Loucy (cell line): ENCODE results near the gene CFAP58.

ENCODE experiments used
- H2AFZ ChIP-seq: fragments of 200-600 bp; sonication (generic); 2 replicates; pipeline ENCODE4 v1.6.0; 2016; ENCODE audit warnings: antibody characterized with exemption, mild to moderate bottlenecking, low read length, moderate library complexity
- H3F3A ChIP-seq: fragments of 200-600 bp; 2 replicates; pipeline ENCODE4 v1.6.0; 2016; ENCODE audit warnings: antibody characterized with exemption, low read depth, mild to moderate bottlenecking
- H3K27me3 ChIP-seq: fragments of 200-600 bp; sonication (generic); 2 replicates; pipeline ENCODE4 v1.6.1; 2014; ENCODE audit warnings: low read length, mild to moderate bottlenecking; ENCODE audit not compliant: insufficient read depth, poor library complexity, severe bottlenecking
- H3K36me3 ChIP-seq: fragments of 200-600 bp; sonication (generic); 2 replicates; pipeline ENCODE4 v1.6.1; 2016; ENCODE audit warnings: low read length; ENCODE audit not compliant: insufficient read depth
- H3K4me1 ChIP-seq: fragments of 200-600 bp; sonication (generic); 2 replicates; pipeline ENCODE4 v1.5.1; 2014; ENCODE audit warnings: low read length, mild to moderate bottlenecking; ENCODE audit not compliant: insufficient read depth, poor library complexity, severe bottlenecking
- H3K4me2 ChIP-seq: fragments of 200-600 bp; sonication (generic); 2 replicates; pipeline ENCODE4 v1.6.0; 2014; ENCODE audit warnings: antibody characterized with exemption, low read length, low read depth, mild to moderate bottlenecking; ENCODE audit not compliant: poor library complexity, severe bottlenecking
- H3K4me3 ChIP-seq: fragments of 200-600 bp; sonication (generic); 2 replicates; pipeline ENCODE4 v1.5.1; 2014; ENCODE audit warnings: low read length, mild to moderate bottlenecking, mixed read lengths; ENCODE audit not compliant: poor library complexity, severe bottlenecking
- H3K79me2 ChIP-seq: fragments of 200-600 bp; sonication (generic); 2 replicates; pipeline ENCODE4 v1.6.1; 2014; ENCODE audit warnings: low read length; ENCODE audit not compliant: insufficient read depth
- H3K9ac ChIP-seq: fragments of 200-600 bp; sonication (generic); 2 replicates; pipeline ENCODE4 v1.6.0; 2014; ENCODE audit warnings: mild to moderate bottlenecking, low read depth, low read length, moderate library complexity; ENCODE audit not compliant: poor library complexity, severe bottlenecking
- H3K9me2 ChIP-seq: fragments of 200-600 bp; sonication (generic); replicated peaks from 2 replicates; pipeline ENCODE4 v1.6.1; 2016; ENCODE audit warnings: low read depth, low read length, mixed read lengths
- H3K9me3 ChIP-seq: fragments of 200-600 bp; sonication (generic); 2 replicates; pipeline ENCODE4 v1.6.1; 2014; ENCODE audit warnings: mild to moderate bottlenecking, antibody characterized with exemption, low read length, low read depth; ENCODE audit not compliant: insufficient read depth
- H4K20me1 ChIP-seq: fragments of 200-600 bp; sonication (generic); 2 replicates; pipeline ENCODE4 v1.6.0; 2014; ENCODE audit warnings: antibody characterized with exemption, low read length, mild to moderate bottlenecking; ENCODE audit not compliant: insufficient read depth, poor library complexity, severe bottlenecking
- EZH2phosphoT487 ChIP-seq: fragments of 200-600 bp; IDR thresholded peaks from 2 replicates; pipeline ENCODE4 v1.6.1; 2018; ENCODE audit warnings: antibody characterized with exemption, mild to moderate bottlenecking, moderate library complexity, borderline replicate concordance
- TF ChIP-seq, protein P1 (sequence below): fragments of 200-600 bp; sonication (generic); conservative IDR thresholded peaks from 2 replicates; pipeline ENCODE4 v1.5.1; 2014; ENCODE audit warnings: mild to moderate bottlenecking, antibody characterized with exemption, low read length

Gene CFAP58

DNA sequence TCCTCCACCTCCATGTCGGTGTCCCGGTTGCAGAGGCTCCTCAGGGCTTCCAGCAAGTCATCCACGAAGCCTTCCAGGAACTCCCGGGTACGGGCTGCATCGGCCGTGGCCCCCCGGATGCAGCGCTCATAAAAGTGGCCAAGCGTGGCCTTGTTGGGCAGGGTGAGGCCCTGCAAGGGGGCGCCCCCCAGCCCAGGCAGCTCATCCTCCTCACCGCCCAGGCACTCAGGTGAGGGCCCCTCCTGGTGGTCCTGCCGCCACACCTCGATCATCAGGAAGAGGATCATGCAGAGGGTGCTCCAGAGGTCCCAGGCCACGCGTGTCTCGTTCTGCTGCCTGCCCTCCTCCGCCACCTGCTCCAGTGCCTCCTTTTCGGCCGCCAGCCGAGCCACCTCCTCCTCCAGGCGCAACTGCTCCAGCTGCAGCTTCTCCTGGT lies 38.1 kb upstream of the CFAP58 start:
- peaks cover 77% of the 10 kb centered on the region for H4K20me1 ChIP-seq
- H3K9me2 ChIP-seq: no peaks in the 10 kb centered on the region
- peaks cover 70% of the 10 kb centered on the region; the same call in 1 of the 2 replicates for H3K36me3 ChIP-seq
- no peak overlapping the region for H3K4me3 ChIP-seq
- no peak overlapping the region for H2AFZ ChIP-seq
- H3K4me1 ChIP-seq: no peaks in the 10 kb centered on the region
- peaks cover 74% of the 10 kb centered on the region for H3K79me2 ChIP-seq
- no peaks in the 10 kb centered on the region for H3K9me3 ChIP-seq
- H3F3A ChIP-seq: no peaks in the 10 kb centered on the region
- H3K9ac ChIP-seq: no peak overlapping the region
- H3K4me2 ChIP-seq: no peak overlapping the region
- no peaks in the 10 kb centered on the region for H3K27me3 ChIP-seq
- TF ChIP-seq EZH2phosphoT487: no peak

DNA sequence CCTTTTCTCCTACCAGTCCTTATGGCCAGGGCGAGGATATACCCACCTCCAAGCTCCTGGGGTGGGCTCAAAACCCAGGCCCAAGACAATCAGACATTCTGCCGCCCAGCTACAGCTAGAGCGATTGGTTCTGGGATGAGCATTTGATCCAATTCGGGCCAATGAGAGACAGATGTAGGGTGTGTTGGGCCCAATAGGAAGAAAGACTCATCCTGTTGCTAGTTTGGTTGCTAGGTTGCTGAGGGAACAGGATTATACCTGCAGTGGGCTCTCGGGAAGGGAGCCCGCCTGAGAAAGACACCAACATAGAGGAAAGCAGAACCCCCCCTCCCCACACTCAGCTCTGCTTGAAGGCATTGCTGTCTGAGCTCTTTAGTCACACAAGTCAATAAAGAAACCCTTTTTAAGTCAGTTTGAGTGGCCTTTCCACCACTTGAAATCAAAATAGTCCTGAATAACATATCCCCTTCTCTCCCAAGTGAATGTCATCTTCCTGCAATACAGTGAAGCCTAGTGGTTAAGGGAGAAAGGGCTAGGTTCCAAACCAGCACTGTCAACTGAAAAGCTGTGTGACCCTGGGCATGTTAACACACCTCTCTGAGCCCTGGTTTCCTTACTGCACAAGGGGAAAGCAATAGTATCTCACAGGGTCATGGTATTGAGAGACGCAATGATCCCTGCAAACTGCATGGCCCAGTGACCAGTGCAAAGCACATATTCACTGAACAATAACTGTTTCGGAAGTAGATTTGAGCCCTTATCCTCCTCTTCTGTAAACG lies 37.1 kb upstream of the CFAP58 start:
- H4K20me1 ChIP-seq: peaks cover 85% of the 10 kb centered on the region
- no peaks in the 10 kb centered on the region for H3K9me2 ChIP-seq
- no peak overlapping the region for H3K9ac ChIP-seq
- H2AFZ ChIP-seq: no peak overlapping the region
- H3F3A ChIP-seq: no peaks in the 10 kb centered on the region
- no peak overlapping the region for H3K4me3 ChIP-seq
- H3K9me3 ChIP-seq: no peaks in the 10 kb centered on the region
- peaks cover 84% of the 10 kb centered on the region for H3K79me2 ChIP-seq
- TF ChIP-seq EZH2phosphoT487: no peak
- TF ChIP-seq, protein P1, sequence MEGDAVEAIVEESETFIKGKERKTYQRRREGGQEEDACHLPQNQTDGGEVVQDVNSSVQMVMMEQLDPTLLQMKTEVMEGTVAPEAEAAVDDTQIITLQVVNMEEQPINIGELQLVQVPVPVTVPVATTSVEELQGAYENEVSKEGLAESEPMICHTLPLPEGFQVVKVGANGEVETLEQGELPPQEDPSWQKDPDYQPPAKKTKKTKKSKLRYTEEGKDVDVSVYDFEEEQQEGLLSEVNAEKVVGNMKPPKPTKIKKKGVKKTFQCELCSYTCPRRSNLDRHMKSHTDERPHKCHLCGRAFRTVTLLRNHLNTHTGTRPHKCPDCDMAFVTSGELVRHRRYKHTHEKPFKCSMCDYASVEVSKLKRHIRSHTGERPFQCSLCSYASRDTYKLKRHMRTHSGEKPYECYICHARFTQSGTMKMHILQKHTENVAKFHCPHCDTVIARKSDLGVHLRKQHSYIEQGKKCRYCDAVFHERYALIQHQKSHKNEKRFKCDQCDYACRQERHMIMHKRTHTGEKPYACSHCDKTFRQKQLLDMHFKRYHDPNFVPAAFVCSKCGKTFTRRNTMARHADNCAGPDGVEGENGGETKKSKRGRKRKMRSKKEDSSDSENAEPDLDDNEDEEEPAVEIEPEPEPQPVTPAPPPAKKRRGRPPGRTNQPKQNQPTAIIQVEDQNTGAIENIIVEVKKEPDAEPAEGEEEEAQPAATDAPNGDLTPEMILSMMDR: no peak
- no peaks in the 10 kb centered on the region for H3K27me3 ChIP-seq
- H3K36me3 ChIP-seq: peaks cover 60% of the 10 kb centered on the region; the same call in 1 of the 2 replicates
- H3K4me2 ChIP-seq: no peak overlapping the region
- peaks cover 7% of the 10 kb centered on the region for H3K4me1 ChIP-seq

DNA sequence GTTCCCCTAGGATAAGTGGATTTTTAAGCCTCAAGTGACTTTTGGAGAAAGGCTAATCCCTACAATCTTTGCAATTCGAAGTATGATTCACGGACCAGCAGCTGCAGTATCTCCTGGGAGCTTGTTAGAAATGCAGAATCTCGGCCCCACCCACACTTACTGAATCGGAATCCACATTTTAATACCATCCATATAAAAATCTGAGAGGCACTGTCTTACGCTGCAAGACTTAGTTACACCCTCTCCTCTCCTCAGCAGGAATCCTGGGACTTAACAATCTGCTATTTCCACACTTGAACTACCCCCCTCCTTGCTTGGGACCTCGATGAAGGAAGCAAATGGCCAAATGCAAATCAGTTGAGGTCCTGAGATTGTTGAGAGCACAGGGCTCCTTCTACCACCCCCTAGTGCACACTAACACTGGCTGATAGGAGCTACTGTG lies 36.3 kb upstream of the CFAP58 start:
- H3K4me2 ChIP-seq: no peak overlapping the region
- no peaks in the 10 kb centered on the region for H3K27me3 ChIP-seq
- H3K36me3 ChIP-seq: peaks cover 53% of the 10 kb centered on the region; the same call in 1 of the 2 replicates
- H3K4me1 ChIP-seq: peaks cover 15% of the 10 kb centered on the region
- peaks cover 85% of the 10 kb centered on the region for H4K20me1 ChIP-seq
- no peaks in the 10 kb centered on the region for H3K9me3 ChIP-seq
- no peak overlapping the region for H3K9ac ChIP-seq
- H3K9me2 ChIP-seq: no peaks in the 10 kb centered on the region
- no peak for TF ChIP-seq EZH2phosphoT487
- TF ChIP-seq, protein P1: no peak
- no peak overlapping the region for H3K4me3 ChIP-seq
- H2AFZ ChIP-seq: no peak overlapping the region
- no peaks in the 10 kb centered on the region for H3F3A ChIP-seq
- peaks cover 91% of the 10 kb centered on the region for H3K79me2 ChIP-seq
